Measurements from ENCODE around the gene IGFBP6. TPM values are rescaled to one million over a fixed set of nuclear protein-coding genes. Genes with fewer than 3 reads are reported as not detected.

The IGFBP6 gene
- total RNA-seq, 1 donor from 2014 or later = 102 TPM

DNA sequence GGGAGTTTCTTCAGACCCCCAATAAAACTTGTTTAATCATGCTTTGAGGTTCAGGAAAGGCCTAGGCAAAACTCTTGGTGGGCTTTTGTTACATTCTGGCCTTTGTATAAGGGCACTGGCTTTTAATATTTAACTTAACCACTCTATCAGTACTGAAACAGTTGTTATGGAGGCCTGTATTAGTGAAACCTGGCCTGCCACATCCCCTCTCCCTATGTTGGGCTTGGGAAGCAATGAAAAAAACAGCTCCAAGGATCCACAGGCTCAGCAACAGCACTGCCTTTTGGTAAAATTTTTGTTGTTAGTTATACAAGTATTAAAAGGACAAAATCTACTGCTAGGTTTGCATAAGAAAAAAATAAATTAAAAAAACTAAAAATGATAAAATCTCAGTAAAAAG is 16.5 kb downstream of the IGFBP6 start:
- H3K4me3 ChIP-seq (ENCODE audit: low read depth, low read length) = no peak overlapping the region
- DNase-seq (ENCODE audit: low read depth) = no peak
- TF ChIP-seq, protein P1, sequence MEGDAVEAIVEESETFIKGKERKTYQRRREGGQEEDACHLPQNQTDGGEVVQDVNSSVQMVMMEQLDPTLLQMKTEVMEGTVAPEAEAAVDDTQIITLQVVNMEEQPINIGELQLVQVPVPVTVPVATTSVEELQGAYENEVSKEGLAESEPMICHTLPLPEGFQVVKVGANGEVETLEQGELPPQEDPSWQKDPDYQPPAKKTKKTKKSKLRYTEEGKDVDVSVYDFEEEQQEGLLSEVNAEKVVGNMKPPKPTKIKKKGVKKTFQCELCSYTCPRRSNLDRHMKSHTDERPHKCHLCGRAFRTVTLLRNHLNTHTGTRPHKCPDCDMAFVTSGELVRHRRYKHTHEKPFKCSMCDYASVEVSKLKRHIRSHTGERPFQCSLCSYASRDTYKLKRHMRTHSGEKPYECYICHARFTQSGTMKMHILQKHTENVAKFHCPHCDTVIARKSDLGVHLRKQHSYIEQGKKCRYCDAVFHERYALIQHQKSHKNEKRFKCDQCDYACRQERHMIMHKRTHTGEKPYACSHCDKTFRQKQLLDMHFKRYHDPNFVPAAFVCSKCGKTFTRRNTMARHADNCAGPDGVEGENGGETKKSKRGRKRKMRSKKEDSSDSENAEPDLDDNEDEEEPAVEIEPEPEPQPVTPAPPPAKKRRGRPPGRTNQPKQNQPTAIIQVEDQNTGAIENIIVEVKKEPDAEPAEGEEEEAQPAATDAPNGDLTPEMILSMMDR (conservative IDR thresholded peaks at IDR 0.05; ENCODE audit: low read depth, low read length) = no peak

DNA sequence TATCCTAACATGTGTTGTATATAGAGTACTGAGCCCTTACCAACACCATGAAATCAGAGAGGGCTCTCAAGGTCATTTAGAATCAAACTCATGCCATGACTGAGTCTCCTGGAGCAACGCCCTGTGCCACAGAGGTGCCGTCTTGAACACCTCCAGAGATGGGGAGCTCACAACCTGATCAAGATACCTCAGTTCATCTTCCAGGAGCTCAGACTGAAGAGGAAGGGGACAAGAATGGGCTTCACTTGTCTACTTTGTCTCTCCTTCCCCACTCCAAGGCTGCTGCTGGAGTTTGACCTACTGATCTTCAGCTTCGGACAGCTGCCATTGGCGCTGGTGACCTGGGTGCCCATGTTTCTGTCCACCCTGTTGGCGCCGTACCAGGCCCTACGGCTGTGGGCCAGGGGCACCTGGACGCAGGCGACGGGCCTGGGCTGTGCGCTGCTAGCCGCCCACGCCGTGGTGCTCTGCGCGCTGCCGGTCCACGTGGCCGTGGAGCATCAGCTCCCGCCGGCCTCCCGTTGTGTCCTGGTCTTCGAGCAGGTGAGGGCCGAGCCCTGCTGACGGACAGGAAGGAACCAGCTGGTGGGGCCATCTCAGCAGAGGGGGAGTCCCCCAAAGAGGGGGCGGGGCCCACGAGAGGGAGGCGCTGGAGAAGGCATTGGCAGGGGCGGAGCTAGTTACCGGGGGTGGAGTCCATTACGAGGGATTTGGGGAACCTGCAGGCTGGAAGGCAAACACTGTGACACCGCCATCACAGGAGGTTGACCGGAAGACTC is 17.8 kb downstream of the IGFBP6 start:
- no peak overlapping the region for H3K4me3 ChIP-seq (ENCODE audit: low read depth, low read length)
- no peak for DNase-seq (ENCODE audit: low read depth)
- TF ChIP-seq, protein P1 (conservative IDR thresholded peaks at IDR 0.05; ENCODE audit: low read depth, low read length) = no peak

DNA sequence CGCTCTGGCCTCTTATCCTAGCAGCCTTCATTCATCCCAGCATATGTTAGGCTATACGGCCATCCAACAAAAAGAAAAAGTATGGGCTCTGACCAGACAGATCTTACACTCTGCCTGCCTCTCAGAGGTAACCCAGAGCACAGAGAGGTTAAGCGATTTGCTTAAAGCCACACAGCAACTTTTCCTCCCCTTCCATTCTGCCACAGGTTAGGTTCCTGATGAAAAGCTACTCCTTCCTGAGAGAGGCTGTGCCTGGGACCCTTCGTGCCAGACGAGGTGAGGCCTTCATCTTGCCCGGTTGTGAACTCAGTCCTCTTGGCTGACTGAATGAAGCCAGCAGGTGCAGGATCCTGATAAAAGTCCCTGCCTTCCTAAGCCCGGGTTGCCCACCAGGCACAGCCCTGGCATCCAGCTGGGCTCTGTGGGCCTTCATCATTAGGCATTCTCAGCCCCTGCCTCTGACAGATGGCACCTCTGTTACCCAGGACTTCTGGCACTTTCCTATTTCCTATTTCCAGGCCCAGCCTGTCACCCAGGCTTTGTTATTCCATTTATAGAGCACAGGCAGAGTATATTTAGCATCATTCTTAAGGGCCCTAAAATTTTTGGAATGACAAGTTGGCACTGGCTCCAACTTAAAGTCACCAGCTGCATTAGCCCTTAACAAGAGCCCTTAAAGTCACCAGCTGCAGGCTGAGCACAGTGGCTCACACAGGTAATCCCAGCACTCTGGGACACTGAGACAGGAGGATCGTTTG is 18.6 kb downstream of the IGFBP6 start:
- TF ChIP-seq, protein P1 (conservative IDR thresholded peaks at IDR 0.05; ENCODE audit: low read depth, low read length) = no peak
- DNase-seq (ENCODE audit: low read depth) = no peak
- no peak overlapping the region for H3K4me3 ChIP-seq (ENCODE audit: low read depth, low read length)

DNA sequence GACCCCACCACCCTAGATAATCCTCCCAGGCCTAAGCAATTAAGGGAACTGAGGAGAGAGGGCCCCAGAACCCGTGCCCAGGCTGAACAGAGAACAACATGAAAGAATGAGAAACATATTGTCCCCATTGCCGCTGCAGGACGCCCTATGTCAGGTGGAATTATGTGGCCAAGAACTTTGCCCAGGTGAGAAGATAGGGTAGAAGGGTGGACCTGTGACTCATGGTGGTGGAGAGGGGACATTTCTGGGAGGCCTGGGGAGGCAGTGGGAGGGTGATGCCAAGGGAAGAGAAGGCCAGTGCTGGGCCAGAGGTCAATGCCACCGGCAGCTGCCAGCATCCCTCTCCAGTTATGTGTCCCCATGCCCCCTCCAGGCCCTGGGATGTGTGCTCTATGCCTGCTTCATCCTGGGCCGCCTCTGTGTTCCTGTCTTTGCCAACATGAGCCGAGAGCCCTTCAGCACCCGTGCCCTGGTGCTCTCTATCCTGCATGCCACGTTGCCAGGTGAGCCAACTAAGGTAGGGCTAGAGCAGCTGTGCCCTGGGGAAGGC is 21.4 kb downstream of the IGFBP6 start:
- no peak for DNase-seq (ENCODE audit: low read depth)
- TF ChIP-seq, protein P1 (conservative IDR thresholded peaks at IDR 0.05; ENCODE audit: low read depth, low read length) = no peak
- no peak overlapping the region for H3K4me3 ChIP-seq (ENCODE audit: low read depth, low read length)

DNA sequence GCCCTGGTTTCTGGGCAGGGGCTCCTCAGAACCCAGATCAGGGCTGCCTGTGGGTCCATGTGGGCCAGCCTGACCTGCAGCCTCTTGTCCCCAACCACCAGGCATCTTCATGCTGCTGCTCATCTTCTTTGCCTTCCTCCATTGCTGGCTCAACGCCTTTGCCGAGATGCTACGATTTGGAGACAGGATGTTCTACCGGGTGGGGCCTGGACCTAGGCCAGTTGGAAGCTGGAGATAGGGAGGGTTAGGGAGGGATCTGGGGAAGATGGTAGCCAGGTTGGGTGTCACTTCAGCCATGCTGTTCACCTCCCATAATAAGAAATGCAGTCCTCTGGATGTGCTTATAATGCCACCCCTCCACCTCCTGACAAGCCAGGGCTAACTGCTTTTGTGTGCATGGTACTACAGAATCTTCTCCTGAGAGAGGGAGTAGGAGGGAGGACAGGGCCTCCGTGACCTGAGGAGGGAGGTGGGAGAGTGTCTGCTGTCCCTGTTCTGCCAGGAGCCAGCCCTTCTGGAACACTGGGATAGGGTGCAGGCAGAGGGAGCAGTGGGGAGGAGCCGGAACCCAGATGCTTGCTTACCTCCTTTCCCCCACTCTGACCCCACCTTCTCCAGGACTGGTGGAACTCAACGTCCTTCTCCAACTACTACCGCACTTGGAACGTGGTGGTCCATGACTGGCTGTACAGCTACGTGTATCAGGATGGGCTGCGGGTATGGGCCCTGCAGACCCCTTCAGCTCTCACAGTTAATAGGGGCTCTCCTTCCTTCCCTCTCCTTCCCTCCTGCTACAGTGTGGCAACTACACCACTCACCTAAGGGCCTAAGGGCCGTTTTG is 23.4 kb downstream of the IGFBP6 start:
- DNase-seq (ENCODE audit: low read depth) = no peak
- no peak overlapping the region for H3K4me3 ChIP-seq (ENCODE audit: low read depth, low read length)
- TF ChIP-seq, protein P1 (conservative IDR thresholded peaks at IDR 0.05; ENCODE audit: low read depth, low read length) = no peak

DNA sequence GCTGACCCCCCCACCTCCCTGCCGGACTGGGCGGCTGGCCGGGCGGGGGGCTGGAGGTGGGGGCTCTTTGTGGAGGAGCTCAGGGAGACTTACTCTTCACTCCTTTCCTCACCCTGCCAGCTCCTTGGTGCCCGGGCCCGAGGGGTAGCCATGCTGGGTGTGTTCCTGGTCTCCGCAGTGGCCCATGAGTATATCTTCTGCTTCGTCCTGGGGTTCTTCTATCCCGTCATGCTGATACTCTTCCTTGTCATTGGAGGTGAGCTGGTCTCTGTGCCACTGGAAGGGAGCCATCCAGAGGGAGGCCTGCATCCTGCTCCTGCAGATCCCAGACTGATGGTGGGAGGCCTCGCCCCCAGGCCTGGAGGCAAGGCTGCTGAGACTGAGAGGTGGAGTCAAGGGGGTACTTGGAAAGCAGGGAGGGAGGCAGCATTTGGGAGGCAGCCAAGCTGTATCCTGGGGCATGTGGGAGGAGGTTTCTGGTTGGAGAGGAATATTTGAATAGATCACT is 25.5 kb downstream of the IGFBP6 start:
- no peak overlapping the region for H3K4me3 ChIP-seq (ENCODE audit: low read depth, low read length)
- TF ChIP-seq, protein P1 (conservative IDR thresholded peaks at IDR 0.05; ENCODE audit: low read depth, low read length) = no peak
- DNase-seq (ENCODE audit: low read depth) = no peak

Data from epithelial cell of proximal tubule (primary cell).